GM19455 (cell line): ENCODE data around the gene NME7.
"Not testable (repeated sequence)": the region's sequence is repeated elsewhere in the genome, so short reads cannot be mapped to it uniquely, and the experiment has no call there.

ENCODE experiments used
- ATAC-seq: cut with Tn5 transposase; IDR thresholded peaks from one replicate; pipeline ENCODE4 v1.9.1; 2021; ENCODE audit not compliant: unreplicated experiment

Gene NME7

GRCh38 chr1:169240449-169241232, 127.0 kb downstream of the NME7 start:
- ATAC-seq = no peak

- ATAC-seq = no peak
These were observed 130.7 kb downstream of the NME7 start for GRCh38 chr1:169236880-169237279.

- ATAC-seq = no peak
These were observed 131.5 kb downstream of the NME7 start for GRCh38 chr1:169236143-169236542.

GRCh38 chr1:169235568-169235967, 132.0 kb downstream of the NME7 start:
- ATAC-seq = no peak

- ATAC-seq = no peak
These were observed 132.8 kb downstream of the NME7 start for GRCh38 chr1:169234780-169235179.

GRCh38 chr1:169217636-169218035, 150.0 kb downstream of the NME7 start:
- ATAC-seq = no peak

- ATAC-seq = no peak
These were observed 153.0 kb downstream of the NME7 start for GRCh38 chr1:169214598-169214997.

GRCh38 chr1:169212088-169212487, 155.5 kb downstream of the NME7 start:
- ATAC-seq = no peak

- ATAC-seq = no peak
These were observed 159.6 kb downstream of the NME7 start for GRCh38 chr1:169207797-169208520.

- ATAC-seq = no peak
These were observed 163.4 kb downstream of the NME7 start for GRCh38 chr1:169204157-169204556.

- no peak for ATAC-seq
These were observed 164.6 kb downstream of the NME7 start for GRCh38 chr1:169202791-169203665.

GRCh38 chr1:169201084-169201619, 166.4 kb downstream of the NME7 start:
- ATAC-seq = no peak

GRCh38 chr1:169200319-169200718, 167.3 kb downstream of the NME7 start:
- no peak for ATAC-seq

GRCh38 chr1:169196581-169196980, 171.0 kb downstream of the NME7 start:
- ATAC-seq = no peak

GRCh38 chr1:169196161-169196560, 171.4 kb downstream of the NME7 start:
- ATAC-seq = no peak

GRCh38 chr1:169193191-169193850, 174.3 kb downstream of the NME7 start:
- ATAC-seq = no peak

- ATAC-seq = no peak
These were observed 181.5 kb downstream of the NME7 start for GRCh38 chr1:169186106-169186505.

GRCh38 chr1:169184812-169185211, 182.8 kb downstream of the NME7 start:
- ATAC-seq = no peak

GRCh38 chr1:169180174-169180573, 187.4 kb downstream of the NME7 start:
- no peak for ATAC-seq

GRCh38 chr1:169179431-169179830, 188.2 kb downstream of the NME7 start:
- not testable (repeated sequence) for ATAC-seq

GRCh38 chr1:169175461-169175860, 192.1 kb downstream of the NME7 start:
- no peak for ATAC-seq
